SK-N-SH (cell line): Measurements from ENCODE around the gene PPM1N. TPM values are rescaled to one million over a fixed set of nuclear protein-coding genes. Genes with fewer than 3 reads are reported as not detected.

Experiments
- CTCF ChIA-PET: fragments of 300-600, 350-600 bp; formaldehyde crosslinking; extraction: SDS; loops from one replicate; lab custom pipeline; 2021; lab: Yijun Ruan, JAX
- POLR2A ChIA-PET: fragments of 350-600 bp; sonication (Branson Sonifier 250); formaldehyde crosslinking; extraction: SDS; loops from one replicate; lab custom pipeline; 2020; ENCODE audit warnings: antibody characterized with exemption, inconsistent platforms; lab: Yijun Ruan, JAX
- DNase-seq: peaks from one replicate; pipeline ENCODE4 v3.0.0; 2012
- H2AFZ ChIP-seq: fragments of 200-600 bp; sonication (generic); 2 replicates; pipeline ENCODE4 v1.8.1; 2016; ENCODE audit warnings: antibody characterized with exemption, mild to moderate bottlenecking, low read depth
- H3F3A ChIP-seq: fragments of 200-600 bp; sonication (generic); replicated peaks from 2 replicates; pipeline ENCODE3; 2016; ENCODE audit warnings: antibody characterized with exemption, mild to moderate bottlenecking; ENCODE audit not compliant: insufficient read depth
- H3K27ac ChIP-seq, 2 experiments: fragments of 200-500 bp in 1 of 2; fragments of 200-600 bp in 1 of 2; sonication (Bioruptor generic) in 1 of 2; sonication (generic), shearing (Covaris generic) in 1 of 2; 2 replicates each; pipeline versions ENCODE4 v1.5.1 to v1.6.1; 2014 to 2016; ENCODE audit warnings: low read depth in 2 of 2, inconsistent platforms in 1 of 2, low read length in 1 of 2, mild to moderate bottlenecking in 1 of 2, mixed read lengths in 1 of 2
- H3K27me3 ChIP-seq: fragments of 200-600 bp; sonication (generic), shearing (Covaris generic); 2 replicates; pipeline ENCODE4 v1.6.1; 2016; ENCODE audit warnings: mixed run types; ENCODE audit not compliant: insufficient read depth
- H3K36me3 ChIP-seq, 2 experiments: fragments of 200-500 bp in 1 of 2; fragments of 200-600 bp in 1 of 2; sonication (Bioruptor generic) in 1 of 2; sonication (generic) in 1 of 2; replicated peaks in 1 of 2; 2 replicates each; pipeline versions ENCODE3 to v1.5.1; 2014 to 2016; ENCODE audit warnings: low read length in 1 of 2, mild to moderate bottlenecking in 1 of 2; ENCODE audit not compliant: insufficient read depth in 2 of 2, control insufficient read depth in 1 of 2
- H3K4me1 ChIP-seq, 2 experiments: fragments of 200-500 bp in 1 of 2; fragments of 200-600 bp in 1 of 2; sonication (Bioruptor generic) in 1 of 2; sonication (generic), shearing (Covaris generic) in 1 of 2; 2 replicates each; pipeline versions ENCODE4 v1.5.1 to v1.6.1; 2014 to 2016; ENCODE audit warnings: low read depth in 1 of 2, low read length in 1 of 2, mixed run types in 1 of 2; ENCODE audit not compliant: insufficient read depth in 2 of 2, control insufficient read depth in 1 of 2
- H3K4me2 ChIP-seq: fragments of 200-600 bp; sonication (generic), shearing (Covaris generic); 2 replicates; pipeline ENCODE4 v1.6.1; 2017; ENCODE audit warnings: mixed run types
- H3K4me3 ChIP-seq, 2 experiments: fragments of 200-500 bp in 1 of 2; fragments of 200-600 bp in 1 of 2; sonication (Bioruptor generic) in 1 of 2; sonication (generic), shearing (Covaris generic) in 1 of 2; 2 replicates each; pipeline versions ENCODE4 v1.5.1 to v1.8.1; 2014 to 2016; ENCODE audit warnings: low read depth in 2 of 2, inconsistent platforms in 1 of 2, low read length in 1 of 2, mild to moderate bottlenecking in 1 of 2, mixed read lengths in 1 of 2, moderate library complexity in 1 of 2
- H3K79me2 ChIP-seq: fragments of 200-600 bp; sonication (generic); 2 replicates; pipeline ENCODE4 v1.8.1; 2017; ENCODE audit warnings: mild to moderate bottlenecking; ENCODE audit not compliant: insufficient read depth
- H3K9ac ChIP-seq: fragments of 200-600 bp; sonication (generic); 2 replicates; pipeline ENCODE4 v1.6.1; 2017; ENCODE audit warnings: mixed run types
- H3K9me2 ChIP-seq: fragments of 200-600 bp; sonication (generic); 2 replicates; pipeline ENCODE4 v1.6.1; 2017; ENCODE audit warnings: mixed run types
- H3K9me3 ChIP-seq: fragments of 200-600 bp; sonication (generic); 2 replicates; pipeline ENCODE4 v1.6.1; 2017; ENCODE audit warnings: mixed run types, mild to moderate bottlenecking, moderate library complexity
- H4K20me1 ChIP-seq: fragments of 200-600 bp; sonication (generic); 2 replicates; pipeline ENCODE4 v1.6.1; 2017; ENCODE audit warnings: mild to moderate bottlenecking, mixed run types; ENCODE audit not compliant: insufficient read depth
- CHD2 ChIP-seq: fragments of 150-350 bp; IDR thresholded peaks from 2 replicates; pipeline ENCODE4 v1.6.1; 2018; ENCODE audit warnings: low read length; ENCODE audit not compliant: partially characterized antibody
- FOXJ3 ChIP-seq: sonication (generic); formaldehyde crosslinking; IDR thresholded peaks from 2 replicates; pipeline ENCODE4 v1.5.1; 2020; ENCODE audit warnings: mild to moderate bottlenecking, missing genetic modification reagents
- FOXM1 ChIP-seq: IDR thresholded peaks from 2 replicates; pipeline ENCODE4 v1.4.0; 2012; ENCODE audit warnings: low read depth, mild to moderate bottlenecking
- GABPA ChIP-seq: IDR thresholded peaks from 2 replicates; pipeline ENCODE4 v1.4.0; 2012; ENCODE audit warnings: low read depth, mild to moderate bottlenecking
- MXI1 ChIP-seq: IDR thresholded peaks from 2 replicates; pipeline ENCODE4 v1.6.1; 2012; ENCODE audit warnings: mild to moderate bottlenecking, low read depth, low read length, improper control_type of control experiment
- NRF1 ChIP-seq: IDR thresholded peaks from 2 replicates; pipeline ENCODE4 v1.6.1; 2012; ENCODE audit warnings: low read depth, mild to moderate bottlenecking, low read length
- POLR2AphosphoS5 ChIP-seq: IDR thresholded peaks from 2 replicates; pipeline ENCODE4 v1.6.1; 2012; ENCODE audit warnings: low read depth, low read length
- SIN3A ChIP-seq: IDR thresholded peaks from 2 replicates; pipeline ENCODE4 v1.6.1; 2012; ENCODE audit warnings: low read depth, mild to moderate bottlenecking, low read length, moderate library complexity, borderline replicate concordance
- TEAD4 ChIP-seq: IDR thresholded peaks from 2 replicates; pipeline ENCODE4 v1.4.0; 2012; ENCODE audit warnings: mild to moderate bottlenecking, borderline replicate concordance; ENCODE audit not compliant: insufficient read depth
- WGBS: methylation state at CpG from one replicate; pipeline ENCODE4 v1.1.6; 2017; ENCODE audit warnings: low lambda C conversion rate; 5-methylcytosine and 5-hydroxymethylcytosine counted together
- polyA plus RNA-seq, 3 experiments: library from polyadenylated mRNA; depleted of rRNA; stranded (reverse); fragments of >200 nt; gene quantifications; 2 replicates each; pipeline ENCODE4 v1.2.3, GENCODE V29; 2012
- TF ChIP-seq, protein P1 (sequence below): IDR thresholded peaks from 2 replicates; pipeline ENCODE4 v1.6.1; 2012; ENCODE audit warnings: mild to moderate bottlenecking, low read depth, low read length, moderate library complexity
- TF ChIP-seq, protein P2 (sequence below): fragments of 150-350 bp; IDR thresholded peaks from 2 replicates; pipeline ENCODE4 v1.6.1; 2017; ENCODE audit warnings: antibody characterized with exemption, low read length, low read depth, borderline replicate concordance
- TF ChIP-seq, protein P3 (sequence below): fragments of 200-600 bp; sonication (generic); IDR thresholded peaks from 2 replicates; pipeline ENCODE4 v1.6.1; 2017; ENCODE audit warnings: antibody characterized with exemption, mild to moderate bottlenecking, moderate library complexity
- TF ChIP-seq, protein P4 (sequence below): fragments of 150-350 bp; IDR thresholded peaks from 2 replicates; pipeline ENCODE4 v1.6.1; 2016; ENCODE audit warnings: mild to moderate bottlenecking, low read depth, low read length
- TF ChIP-seq, protein P5 (sequence below): IDR thresholded peaks from 2 replicates; pipeline ENCODE4 v1.4.0; 2012; ENCODE audit warnings: low read depth, borderline replicate concordance

Gene PPM1N
- polyA plus RNA-seq, 1 of the 3 experiments (the other 2 are of a cell fraction) = 10.3 TPM

DNA sequence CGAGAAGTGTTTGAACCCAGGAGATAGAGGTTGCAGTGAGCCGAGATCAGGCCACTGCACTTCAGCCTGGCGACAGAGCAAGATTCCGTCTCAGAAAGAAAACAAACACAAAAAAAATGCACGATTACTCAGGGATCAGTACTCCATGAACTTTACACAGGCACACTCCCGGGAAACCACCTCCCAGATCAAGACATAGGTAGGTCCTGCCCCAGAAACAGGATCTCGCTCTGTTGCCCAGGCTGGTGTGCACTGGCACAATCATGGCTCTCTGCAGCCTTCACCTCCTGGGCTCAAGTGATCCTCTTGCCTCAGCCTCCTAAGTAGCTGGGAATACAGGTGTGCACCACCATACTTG, 20.2 kb downstream of the PPM1N start (continued):
- TF ChIP-seq, protein P1, sequence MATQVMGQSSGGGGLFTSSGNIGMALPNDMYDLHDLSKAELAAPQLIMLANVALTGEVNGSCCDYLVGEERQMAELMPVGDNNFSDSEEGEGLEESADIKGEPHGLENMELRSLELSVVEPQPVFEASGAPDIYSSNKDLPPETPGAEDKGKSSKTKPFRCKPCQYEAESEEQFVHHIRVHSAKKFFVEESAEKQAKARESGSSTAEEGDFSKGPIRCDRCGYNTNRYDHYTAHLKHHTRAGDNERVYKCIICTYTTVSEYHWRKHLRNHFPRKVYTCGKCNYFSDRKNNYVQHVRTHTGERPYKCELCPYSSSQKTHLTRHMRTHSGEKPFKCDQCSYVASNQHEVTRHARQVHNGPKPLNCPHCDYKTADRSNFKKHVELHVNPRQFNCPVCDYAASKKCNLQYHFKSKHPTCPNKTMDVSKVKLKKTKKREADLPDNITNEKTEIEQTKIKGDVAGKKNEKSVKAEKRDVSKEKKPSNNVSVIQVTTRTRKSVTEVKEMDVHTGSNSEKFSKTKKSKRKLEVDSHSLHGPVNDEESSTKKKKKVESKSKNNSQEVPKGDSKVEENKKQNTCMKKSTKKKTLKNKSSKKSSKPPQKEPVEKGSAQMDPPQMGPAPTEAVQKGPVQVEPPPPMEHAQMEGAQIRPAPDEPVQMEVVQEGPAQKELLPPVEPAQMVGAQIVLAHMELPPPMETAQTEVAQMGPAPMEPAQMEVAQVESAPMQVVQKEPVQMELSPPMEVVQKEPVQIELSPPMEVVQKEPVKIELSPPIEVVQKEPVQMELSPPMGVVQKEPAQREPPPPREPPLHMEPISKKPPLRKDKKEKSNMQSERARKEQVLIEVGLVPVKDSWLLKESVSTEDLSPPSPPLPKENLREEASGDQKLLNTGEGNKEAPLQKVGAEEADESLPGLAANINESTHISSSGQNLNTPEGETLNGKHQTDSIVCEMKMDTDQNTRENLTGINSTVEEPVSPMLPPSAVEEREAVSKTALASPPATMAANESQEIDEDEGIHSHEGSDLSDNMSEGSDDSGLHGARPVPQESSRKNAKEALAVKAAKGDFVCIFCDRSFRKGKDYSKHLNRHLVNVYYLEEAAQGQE = no peak
- no peak for TF ChIP-seq MXI1
- no peak for TF ChIP-seq SIN3A
- no peak for TF ChIP-seq POLR2AphosphoS5
- TF ChIP-seq, protein P2, sequence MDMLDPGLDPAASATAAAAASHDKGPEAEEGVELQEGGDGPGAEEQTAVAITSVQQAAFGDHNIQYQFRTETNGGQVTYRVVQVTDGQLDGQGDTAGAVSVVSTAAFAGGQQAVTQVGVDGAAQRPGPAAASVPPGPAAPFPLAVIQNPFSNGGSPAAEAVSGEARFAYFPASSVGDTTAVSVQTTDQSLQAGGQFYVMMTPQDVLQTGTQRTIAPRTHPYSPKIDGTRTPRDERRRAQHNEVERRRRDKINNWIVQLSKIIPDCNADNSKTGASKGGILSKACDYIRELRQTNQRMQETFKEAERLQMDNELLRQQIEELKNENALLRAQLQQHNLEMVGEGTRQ = no peak
- TF ChIP-seq, protein P3, sequence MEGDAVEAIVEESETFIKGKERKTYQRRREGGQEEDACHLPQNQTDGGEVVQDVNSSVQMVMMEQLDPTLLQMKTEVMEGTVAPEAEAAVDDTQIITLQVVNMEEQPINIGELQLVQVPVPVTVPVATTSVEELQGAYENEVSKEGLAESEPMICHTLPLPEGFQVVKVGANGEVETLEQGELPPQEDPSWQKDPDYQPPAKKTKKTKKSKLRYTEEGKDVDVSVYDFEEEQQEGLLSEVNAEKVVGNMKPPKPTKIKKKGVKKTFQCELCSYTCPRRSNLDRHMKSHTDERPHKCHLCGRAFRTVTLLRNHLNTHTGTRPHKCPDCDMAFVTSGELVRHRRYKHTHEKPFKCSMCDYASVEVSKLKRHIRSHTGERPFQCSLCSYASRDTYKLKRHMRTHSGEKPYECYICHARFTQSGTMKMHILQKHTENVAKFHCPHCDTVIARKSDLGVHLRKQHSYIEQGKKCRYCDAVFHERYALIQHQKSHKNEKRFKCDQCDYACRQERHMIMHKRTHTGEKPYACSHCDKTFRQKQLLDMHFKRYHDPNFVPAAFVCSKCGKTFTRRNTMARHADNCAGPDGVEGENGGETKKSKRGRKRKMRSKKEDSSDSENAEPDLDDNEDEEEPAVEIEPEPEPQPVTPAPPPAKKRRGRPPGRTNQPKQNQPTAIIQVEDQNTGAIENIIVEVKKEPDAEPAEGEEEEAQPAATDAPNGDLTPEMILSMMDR = no peak
- TF ChIP-seq GABPA = no peak

DNA sequence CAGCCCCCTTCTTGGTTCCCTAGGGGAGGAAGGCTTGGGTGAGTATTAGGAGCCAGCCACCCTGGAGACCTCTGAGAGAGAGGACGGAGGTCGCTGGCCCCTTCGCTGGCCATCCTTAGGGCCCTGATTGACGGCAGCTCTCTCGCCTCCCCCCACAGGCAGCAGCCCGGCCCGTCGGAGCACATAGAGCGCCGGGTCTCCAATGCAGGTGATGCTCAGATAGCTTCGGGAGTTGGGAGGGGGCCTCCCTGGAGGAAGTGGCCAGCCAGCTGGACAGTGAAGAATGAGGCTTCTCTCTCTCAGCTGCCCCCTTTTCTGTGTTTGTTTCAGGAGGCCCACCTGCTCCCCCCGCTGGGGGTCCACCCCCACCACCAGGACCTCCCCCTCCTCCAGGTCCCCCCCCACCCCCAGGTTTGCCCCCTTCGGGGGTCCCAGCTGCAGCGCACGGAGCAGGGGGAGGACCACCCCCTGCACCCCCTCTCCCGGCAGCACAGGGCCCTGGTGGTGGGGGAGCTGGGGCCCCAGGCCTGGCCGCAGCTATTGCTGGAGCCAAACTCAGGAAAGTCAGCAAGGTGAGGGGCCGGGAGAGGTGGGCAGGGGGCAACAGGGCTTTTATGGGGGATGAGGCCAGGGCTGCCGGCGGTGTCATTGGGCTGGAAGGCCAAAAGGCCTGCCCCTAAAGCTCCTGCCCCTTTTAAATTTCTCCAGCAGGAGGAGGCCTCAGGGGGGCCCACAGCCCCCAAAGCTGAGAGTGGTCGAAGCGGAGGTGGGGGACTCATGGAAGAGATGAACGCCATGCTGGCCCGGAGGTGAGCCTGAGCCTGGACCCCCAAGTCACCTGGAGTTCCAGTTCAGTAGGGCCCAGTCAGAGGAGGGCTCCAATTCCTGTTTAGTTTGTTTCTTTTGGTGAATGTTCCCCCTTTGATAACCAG, 24.0 kb downstream of the PPM1N start:
- peaks cover 22% of the 10 kb centered on the region; the same call in 1 of the 2 replicates for H4K20me1 ChIP-seq
- no peaks in the 10 kb centered on the region for H3K9me3 ChIP-seq
- peaks cover 30 to 38% of the 10 kb centered on the region in 2 experiments for H3K36me3 ChIP-seq
- WGBS = 92% methylated on average over 20 of the region's 24 CpGs
- no peaks in the 10 kb centered on the region for H3K27me3 ChIP-seq
- no peak overlapping the region for H2AFZ ChIP-seq
- H3K9ac ChIP-seq = no peak overlapping the region
- peaks cover 31% of the 10 kb centered on the region for H3F3A ChIP-seq
- no peak overlapping the region for H3K4me2 ChIP-seq
- DNase-seq = no peak
- TF ChIP-seq FOXJ3 (no peak), GABPA (no peak), FOXM1 (no peak), NRF1 (no peak), TEAD4 (no peak), CHD2 (no peak)
- TF ChIP-seq, protein P4, sequence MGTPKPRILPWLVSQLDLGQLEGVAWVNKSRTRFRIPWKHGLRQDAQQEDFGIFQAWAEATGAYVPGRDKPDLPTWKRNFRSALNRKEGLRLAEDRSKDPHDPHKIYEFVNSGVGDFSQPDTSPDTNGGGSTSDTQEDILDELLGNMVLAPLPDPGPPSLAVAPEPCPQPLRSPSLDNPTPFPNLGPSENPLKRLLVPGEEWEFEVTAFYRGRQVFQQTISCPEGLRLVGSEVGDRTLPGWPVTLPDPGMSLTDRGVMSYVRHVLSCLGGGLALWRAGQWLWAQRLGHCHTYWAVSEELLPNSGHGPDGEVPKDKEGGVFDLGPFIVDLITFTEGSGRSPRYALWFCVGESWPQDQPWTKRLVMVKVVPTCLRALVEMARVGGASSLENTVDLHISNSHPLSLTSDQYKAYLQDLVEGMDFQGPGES = no peak
- TF ChIP-seq, protein P1 = no peak
- TF ChIP-seq, protein P5, sequence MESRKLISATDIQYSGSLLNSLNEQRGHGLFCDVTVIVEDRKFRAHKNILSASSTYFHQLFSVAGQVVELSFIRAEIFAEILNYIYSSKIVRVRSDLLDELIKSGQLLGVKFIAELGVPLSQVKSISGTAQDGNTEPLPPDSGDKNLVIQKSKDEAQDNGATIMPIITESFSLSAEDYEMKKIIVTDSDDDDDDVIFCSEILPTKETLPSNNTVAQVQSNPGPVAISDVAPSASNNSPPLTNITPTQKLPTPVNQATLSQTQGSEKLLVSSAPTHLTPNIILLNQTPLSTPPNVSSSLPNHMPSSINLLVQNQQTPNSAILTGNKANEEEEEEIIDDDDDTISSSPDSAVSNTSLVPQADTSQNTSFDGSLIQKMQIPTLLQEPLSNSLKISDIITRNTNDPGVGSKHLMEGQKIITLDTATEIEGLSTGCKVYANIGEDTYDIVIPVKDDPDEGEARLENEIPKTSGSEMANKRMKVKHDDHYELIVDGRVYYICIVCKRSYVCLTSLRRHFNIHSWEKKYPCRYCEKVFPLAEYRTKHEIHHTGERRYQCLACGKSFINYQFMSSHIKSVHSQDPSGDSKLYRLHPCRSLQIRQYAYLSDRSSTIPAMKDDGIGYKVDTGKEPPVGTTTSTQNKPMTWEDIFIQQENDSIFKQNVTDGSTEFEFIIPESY = no peak
- peaks cover 20% of the 10 kb centered on the region; the same call in 1 of the 2 replicates for H3K79me2 ChIP-seq
- H3K27ac ChIP-seq = no peak overlapping the region
- H3K4me1 ChIP-seq = no peaks in the 10 kb centered on the region
- CTCF ChIA-PET = interaction anchor here (0.7 to 1.3 kb wide), 3 partner anchors 13 to 121 kb away, joined by 3 to 7 read pairs (median 3); no protein-coding TSS in a partner anchor
- H3K9me2 ChIP-seq = no peaks in the 10 kb centered on the region
- no peak overlapping the region for H3K4me3 ChIP-seq
- POLR2A ChIA-PET = no interaction called here
